Left renal pelvis (tissue), 4 donors: ENCODE measurements around the gene GKN1. TPM values are rescaled to one million over a fixed set of nuclear protein-coding genes. Genes with fewer than 3 reads are reported as not detected.

Source experiments
- DNase-seq, 4 donors: peaks; one replicate each; pipeline ENCODE4 v3.0.0-alpha.2; 2013; ENCODE audit warnings: low read depth in 4 of 4, low spot score in 3 of 4
- polyA plus RNA-seq, 4 donors: library from polyadenylated mRNA; unstranded; fragments of 120-200 nt; gene quantifications; one replicate each; pipeline ENCODE4 v1.2.1, GENCODE V29; 2013; ENCODE audit not compliant: insufficient read length in 4 of 4

The GKN1 gene, protein sequence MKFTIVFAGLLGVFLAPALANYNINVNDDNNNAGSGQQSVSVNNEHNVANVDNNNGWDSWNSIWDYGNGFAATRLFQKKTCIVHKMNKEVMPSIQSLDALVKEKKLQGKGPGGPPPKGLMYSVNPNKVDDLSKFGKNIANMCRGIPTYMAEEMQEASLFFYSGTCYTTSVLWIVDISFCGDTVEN
- not detected for polyA plus RNA-seq

- DNase-seq, result no peak
These were observed at the start of gene GKN1 for GRCh38 chr2:68974251-68974650. Gene GKN1, plus strand, starts transcription at chr2:68974636. Its CDS starts 42 bp downstream, at chr2:68974678.

- peak in 2 of 4 donors; percentile 16 to 30 for DNase-seq
These were observed 49.0 kb upstream of the GKN1 start for GRCh38 chr2:68925295-68925896.

DNA sequence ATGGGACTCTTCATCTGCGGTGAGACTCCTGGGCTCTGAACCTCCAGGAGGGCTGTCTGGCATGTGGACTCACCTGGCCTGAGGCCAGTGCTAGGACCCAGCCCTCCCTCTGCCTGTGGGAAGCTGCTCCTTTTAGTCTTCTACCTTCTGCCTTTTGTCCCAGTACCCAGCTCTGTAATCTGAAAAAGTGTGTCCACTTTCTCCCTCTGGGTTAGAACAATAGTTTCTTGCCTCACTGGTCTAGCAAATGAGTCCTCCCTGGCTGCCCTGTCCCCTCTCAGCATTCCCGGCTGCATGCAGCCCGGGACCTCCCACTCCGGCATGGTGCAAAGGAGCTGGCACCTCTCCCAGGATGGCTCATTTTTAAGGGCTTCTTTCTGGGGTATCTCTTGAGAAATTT, 47.6 kb upstream of the GKN1 start:
- DNase-seq, result no peak

GRCh38 chr2:68931149-68931711, 43.2 kb upstream of the GKN1 start:
- DNase-seq, result no peak

GRCh38 chr2:68931799-68932198, 42.6 kb upstream of the GKN1 start:
- no peak for DNase-seq

DNA sequence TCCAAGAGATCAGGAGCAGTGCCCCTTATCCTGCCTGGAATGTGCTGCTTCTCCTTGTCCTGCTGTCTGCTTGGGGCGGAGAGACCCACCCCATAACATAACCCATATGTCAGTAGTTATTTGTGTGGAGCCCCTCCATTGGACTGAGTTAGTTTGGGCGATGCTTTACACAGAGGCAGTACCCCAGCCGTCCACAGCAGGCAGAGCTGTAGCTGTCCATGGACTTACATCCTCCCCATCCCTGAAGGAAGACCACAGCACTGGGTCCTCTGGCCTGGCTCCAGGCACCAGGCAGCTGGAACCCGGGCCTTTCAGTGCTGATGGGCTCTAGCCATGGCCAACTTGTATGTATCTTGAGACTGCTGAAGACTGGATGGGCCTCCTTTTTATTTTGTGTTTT, 42.0 kb upstream of the GKN1 start:
- DNase-seq, result no peak

DNA sequence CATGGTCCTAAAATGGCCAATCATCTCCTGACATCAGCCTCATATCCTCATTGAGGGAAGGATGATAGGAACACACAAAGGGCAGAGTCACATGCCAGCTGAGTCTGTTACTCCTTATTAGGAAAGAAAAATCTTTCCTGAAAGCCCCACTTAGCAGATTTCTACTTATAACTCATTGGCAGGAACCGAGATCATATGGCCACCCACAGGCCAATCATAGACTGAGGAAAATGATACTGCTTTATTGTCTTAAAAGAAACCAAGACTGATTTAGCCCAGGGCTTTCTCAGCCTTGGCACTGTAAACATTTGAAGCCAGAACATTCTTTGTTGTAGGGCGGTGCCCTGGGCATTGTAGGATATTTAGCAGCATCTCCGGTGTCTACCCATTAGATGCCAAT, 40.4 kb upstream of the GKN1 start:
- no peak for DNase-seq

- no peak for DNase-seq
These were observed 39.0 kb upstream of the GKN1 start for GRCh38 chr2:68935471-68935870.

DNA sequence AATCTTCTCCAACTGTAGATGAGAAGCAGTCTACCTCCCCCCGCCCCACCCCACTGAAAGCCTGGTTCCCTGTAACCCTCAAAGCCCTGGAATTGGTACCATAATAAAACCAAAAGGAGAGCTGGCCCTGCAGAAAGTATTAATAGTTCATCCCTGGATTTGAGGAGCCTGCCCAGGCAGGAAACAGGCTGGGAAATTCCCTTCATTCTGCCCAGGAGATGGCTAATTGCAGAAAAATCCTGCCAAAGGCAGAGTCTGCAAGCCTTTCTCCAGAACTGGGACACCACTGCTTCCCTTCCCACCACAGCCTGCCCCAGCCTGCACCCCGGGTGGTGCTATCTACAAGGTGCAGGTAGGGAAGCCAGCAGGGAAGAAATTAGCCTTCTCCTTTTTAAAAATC, 38.0 kb upstream of the GKN1 start:
- DNase-seq, result no peak

DNA sequence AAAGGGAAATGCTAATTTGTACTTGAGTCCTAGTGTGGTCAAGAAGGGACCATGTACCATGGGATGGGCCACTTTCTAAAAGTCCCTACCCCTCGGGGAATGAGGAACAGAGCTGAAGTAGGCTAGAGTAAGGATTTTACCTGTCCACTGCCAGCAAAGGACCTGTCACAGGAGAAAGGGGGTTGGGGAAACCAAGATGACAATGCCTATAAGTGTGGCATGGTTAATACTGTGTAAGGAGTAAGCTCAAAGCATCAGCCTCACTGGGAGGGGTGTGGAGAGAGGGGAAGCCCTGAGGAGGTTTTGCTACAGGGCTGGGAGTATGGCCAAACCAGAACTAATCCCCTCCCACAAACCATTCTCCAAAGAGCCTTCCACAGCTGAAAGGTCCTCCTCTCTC, 37.5 kb upstream of the GKN1 start:
- DNase-seq, result no peak

DNA sequence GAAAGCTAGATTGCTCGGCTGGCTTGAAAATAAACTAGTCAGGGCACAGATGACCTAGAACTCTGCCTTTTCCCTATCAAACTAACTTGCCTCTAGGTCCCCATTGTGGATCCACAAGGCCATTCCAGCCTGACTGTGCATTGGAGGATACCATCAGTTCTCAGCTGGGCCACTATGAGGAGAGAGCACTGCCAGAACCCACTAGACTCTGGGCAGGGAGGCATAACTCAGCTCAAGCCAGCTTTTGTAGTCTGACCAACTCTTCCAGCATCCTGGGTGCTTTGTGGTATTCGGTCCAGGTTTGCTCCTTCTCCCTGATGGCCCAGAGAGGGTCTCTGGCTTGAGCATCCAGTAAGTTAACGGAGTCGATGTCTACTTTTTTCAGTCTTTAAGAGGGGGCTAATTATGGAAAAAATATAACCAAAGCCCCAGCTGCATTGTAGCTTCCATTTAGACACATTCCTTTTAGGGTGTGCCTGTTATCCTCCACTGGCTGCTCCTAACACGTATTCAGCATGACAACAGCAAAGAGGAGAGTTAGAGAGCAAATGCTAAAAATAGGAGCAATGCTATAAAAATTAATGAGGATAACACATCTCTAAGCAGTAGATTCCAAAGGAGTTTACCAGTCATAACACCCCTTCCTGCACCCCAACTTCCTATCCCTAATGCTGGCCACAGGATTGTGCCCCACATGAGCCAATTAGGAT, 36.9 kb upstream of the GKN1 start:
- DNase-seq, result no peak

DNA sequence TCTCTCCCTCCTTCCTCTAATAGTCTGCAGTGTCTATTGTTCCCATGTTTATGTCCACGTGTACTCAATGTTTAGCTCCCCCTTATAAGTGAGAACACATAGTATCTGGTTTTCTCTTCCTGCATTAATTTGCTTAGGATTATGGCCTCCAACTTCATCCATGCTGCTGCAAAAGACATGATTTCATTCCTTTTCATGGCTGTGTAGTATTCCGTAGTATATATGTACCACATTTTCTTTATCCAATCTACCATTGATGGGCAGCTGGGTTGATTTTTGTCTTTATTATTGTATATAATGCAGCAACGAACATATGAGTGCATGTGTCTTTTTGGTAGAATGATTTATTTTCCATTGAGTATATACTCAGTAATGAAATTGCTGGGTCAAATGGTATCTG, 35.5 kb upstream of the GKN1 start:
- no peak for DNase-seq

DNA sequence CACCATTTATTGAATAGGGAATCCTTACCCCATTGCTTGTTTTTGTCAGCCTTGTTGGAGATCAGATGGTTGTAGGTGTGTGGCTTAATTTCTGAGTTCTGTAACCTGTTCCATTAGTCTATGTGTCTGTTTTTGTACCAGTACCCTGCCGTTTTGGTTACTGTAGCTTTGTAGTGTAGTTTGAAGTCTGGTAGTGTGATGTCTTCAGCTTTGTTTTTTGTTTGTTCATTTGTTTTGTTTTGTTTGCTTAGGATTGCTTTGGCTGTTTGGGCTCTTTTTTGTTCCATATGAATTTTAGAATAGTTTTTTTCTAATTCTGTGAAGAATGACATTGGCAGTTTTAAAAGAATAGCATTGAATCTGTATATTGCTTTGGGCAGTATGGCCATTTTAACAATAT, 34.5 kb upstream of the GKN1 start:
- no peak for DNase-seq

GRCh38 chr2:68940369-68940768, 34.1 kb upstream of the GKN1 start:
- DNase-seq, result no peak

DNA sequence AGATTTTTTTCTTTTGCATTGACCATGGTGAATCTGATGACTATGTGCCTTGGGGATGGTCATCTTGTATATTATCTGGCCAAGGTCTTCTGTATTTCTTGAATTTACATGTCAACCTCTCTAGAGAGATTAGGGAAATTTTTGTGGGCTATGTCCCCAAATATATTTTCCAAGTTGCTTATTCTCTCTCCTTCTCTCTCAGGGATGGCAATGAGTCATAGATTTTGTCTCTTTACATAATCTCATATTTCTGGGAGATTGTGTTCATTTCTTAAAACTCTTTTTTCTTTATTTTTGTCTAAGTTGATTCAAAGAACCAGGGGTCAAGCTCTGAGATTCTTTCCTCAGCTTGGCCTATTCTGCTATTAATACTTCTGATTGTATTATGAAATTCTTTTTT, 31.6 kb upstream of the GKN1 start:
- DNase-seq, result no peak

- peak; percentile 62 to 67 (median 64) for DNase-seq
These were observed 30.6 kb upstream of the GKN1 start for GRCh38 chr2:68943581-68944568.

DNA sequence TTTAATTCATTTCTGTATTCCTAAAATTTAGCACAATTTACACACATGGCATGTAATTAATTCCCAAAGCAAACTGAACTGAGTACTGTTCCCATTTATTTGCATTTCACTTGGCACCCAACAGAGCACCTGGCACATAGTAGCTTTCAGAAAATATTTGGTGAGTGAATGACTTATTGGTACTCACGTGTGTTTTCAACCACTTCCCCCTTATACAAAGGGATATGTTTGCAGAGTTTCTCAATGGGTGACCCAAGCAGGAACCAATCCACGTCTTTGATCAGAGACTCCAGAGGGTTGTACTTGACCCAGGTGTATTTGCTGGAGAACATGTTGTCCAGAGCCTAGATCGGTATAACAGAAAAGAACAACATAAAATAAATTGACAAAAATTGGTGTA, 28.3 kb upstream of the GKN1 start:
- DNase-seq, result no peak

DNA sequence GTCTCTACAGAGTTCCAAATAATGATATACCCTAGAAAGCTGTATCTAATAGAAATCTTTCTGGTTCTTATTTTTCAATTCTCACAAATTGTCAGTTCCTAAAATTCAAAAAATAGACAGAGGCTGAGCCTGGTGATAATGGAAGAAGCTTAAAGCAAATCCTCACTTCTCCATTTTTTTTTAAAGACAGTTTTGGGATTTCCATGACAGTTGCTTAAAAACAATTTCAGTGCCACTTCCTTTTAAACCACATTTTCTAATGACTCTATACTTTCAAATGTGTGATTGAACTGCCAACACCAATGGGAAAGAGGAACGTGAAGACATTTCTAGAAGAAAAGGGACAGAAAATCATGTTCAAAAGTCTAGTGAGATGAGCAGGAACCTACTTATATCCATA, 25.7 kb upstream of the GKN1 start:
- DNase-seq, result no peak

DNA sequence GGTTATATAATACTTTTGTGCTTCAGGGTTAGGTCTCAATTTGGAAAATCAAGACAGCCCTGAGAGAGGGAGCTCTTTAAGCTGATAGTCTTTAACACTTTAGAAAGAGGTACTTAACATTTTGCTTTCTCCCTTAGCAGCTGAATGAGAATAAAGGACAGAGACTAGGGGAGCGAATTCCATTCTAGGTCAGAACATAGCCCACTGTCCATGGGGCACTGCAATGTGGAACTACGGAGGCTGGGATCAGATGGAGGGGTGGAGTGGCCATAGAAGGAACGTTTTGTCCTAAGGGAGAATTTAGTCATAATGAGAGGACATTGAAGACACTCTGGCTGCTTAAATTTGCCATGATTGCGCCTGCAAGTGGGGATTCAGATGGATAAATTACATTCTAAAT, 22.5 kb upstream of the GKN1 start:
- no peak for DNase-seq

DNA sequence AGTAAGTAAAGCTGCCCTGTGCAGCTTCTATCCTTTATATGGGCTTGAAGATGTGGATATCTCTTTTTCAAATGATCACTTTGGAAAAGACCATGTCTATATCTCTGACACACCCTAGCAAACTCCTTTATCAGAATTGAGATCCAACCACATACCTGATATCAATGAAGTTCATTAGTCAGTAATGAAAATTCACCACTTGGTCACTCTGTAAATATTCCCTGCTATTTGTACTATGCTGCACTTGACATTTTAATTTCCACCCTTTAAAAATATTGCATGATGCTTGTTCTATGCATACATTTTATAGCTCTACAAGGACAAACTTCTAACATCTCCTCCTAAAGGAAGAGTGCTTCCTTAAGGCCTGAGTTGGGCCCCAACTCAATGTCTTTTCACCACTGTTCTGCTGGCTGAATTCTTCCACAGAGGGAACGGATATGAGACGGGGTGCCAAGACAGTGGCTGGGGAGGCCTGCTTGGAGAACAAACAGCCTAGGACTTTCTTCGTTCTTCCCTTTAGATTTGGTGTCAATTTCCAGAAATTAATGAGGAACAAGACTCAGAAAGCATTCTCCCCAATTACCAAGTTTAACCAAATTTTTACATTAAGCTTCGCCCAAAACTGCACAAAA, 21.4 kb upstream of the GKN1 start, which contains the start of gene GKN2:
Gene GKN2, minus strand, starts transcription at position 7 of the 635 bp plus-strand sequence. CDS start 32 bp downstream, outside the sequence.
- DNase-seq, result no peak
